Measurements from ENCODE around the gene C22orf23.

- TF ChIP-seq, protein P1, sequence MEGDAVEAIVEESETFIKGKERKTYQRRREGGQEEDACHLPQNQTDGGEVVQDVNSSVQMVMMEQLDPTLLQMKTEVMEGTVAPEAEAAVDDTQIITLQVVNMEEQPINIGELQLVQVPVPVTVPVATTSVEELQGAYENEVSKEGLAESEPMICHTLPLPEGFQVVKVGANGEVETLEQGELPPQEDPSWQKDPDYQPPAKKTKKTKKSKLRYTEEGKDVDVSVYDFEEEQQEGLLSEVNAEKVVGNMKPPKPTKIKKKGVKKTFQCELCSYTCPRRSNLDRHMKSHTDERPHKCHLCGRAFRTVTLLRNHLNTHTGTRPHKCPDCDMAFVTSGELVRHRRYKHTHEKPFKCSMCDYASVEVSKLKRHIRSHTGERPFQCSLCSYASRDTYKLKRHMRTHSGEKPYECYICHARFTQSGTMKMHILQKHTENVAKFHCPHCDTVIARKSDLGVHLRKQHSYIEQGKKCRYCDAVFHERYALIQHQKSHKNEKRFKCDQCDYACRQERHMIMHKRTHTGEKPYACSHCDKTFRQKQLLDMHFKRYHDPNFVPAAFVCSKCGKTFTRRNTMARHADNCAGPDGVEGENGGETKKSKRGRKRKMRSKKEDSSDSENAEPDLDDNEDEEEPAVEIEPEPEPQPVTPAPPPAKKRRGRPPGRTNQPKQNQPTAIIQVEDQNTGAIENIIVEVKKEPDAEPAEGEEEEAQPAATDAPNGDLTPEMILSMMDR (optimal IDR thresholded peaks at IDR 0.05 in 1 of 3, IDR thresholded peaks at IDR 0.05 in 1 of 3, conservative IDR thresholded peaks at IDR 0.05 in 1 of 3; ENCODE audit: extremely low read depth in 1 of 3, insufficient read depth in 2 of 3, low read length in 3 of 3): no peak
- no peak for TF ChIP-seq EZH2 (IDR thresholded peaks at IDR 0.05; ENCODE audit: low read length)
Observed at GRCh38 chr22:37925767-37926166, 27.6 kb downstream of the C22orf23 start.
